Measurements from ENCODE around the gene CYB561D1.

DNA sequence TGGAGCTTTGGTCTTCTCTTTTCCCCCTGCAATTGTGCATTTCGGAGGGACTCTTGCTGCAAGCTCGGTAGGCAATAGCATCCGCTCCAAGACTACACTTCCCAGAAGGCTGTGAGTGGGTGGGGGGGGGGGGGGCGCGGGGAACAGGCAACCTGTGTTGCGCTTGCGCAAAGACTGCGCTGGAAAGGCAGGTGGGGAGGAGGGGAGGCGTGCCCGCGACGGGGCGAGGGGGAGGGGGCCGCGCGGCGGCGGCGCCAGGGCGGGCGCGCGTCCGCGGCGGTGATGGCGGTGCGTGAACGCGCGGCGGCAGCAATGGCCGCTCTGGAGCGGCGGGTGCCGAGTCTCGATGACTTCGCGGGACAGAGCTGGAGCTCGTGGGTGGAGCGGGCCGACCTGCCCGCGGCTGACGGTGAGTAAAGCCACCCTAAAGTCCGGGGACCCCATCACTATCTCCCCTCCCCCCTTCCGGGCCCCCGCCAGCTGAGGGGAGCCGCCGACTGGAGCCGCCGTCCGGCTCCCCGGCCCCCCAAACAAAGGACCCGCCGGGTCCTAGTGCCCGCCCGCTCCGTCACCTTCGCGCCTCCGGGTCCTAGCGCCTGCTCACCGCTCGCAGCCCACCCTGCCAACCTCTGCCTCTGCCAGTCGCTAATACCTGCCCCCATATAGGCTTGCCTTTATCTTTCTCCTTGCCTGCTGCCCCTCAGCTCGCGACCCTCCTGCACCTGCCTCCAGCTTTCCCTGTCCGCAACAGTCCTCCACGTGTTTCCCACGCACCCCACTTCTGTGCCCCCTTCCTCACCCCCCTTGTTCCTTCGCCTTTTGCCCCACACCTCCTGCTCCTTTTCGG lies 10.0 kb upstream of the CYB561D1 start, which contains the start of gene ATXN7L2:
- TF ChIP-seq, protein P1, sequence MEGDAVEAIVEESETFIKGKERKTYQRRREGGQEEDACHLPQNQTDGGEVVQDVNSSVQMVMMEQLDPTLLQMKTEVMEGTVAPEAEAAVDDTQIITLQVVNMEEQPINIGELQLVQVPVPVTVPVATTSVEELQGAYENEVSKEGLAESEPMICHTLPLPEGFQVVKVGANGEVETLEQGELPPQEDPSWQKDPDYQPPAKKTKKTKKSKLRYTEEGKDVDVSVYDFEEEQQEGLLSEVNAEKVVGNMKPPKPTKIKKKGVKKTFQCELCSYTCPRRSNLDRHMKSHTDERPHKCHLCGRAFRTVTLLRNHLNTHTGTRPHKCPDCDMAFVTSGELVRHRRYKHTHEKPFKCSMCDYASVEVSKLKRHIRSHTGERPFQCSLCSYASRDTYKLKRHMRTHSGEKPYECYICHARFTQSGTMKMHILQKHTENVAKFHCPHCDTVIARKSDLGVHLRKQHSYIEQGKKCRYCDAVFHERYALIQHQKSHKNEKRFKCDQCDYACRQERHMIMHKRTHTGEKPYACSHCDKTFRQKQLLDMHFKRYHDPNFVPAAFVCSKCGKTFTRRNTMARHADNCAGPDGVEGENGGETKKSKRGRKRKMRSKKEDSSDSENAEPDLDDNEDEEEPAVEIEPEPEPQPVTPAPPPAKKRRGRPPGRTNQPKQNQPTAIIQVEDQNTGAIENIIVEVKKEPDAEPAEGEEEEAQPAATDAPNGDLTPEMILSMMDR (IDR thresholded peaks at IDR 0.05), result peak in 2 of 4 experiments; percentile 15 to 19
- peak; percentile 43 to 77 for TF ChIP-seq POLR2A (IDR thresholded peaks at IDR 0.05)
